ENCODE measurements around the gene RASA1. TPM values are rescaled to one million over a fixed set of nuclear protein-coding genes. Genes with fewer than 3 reads are reported as not detected.
"Not testable (repeated sequence)": the region's sequence is repeated elsewhere in the genome, so short reads cannot be mapped to it uniquely, and the experiment has no call there.

The RASA1 gene
- 33.4 TPM for total RNA-seq

DNA sequence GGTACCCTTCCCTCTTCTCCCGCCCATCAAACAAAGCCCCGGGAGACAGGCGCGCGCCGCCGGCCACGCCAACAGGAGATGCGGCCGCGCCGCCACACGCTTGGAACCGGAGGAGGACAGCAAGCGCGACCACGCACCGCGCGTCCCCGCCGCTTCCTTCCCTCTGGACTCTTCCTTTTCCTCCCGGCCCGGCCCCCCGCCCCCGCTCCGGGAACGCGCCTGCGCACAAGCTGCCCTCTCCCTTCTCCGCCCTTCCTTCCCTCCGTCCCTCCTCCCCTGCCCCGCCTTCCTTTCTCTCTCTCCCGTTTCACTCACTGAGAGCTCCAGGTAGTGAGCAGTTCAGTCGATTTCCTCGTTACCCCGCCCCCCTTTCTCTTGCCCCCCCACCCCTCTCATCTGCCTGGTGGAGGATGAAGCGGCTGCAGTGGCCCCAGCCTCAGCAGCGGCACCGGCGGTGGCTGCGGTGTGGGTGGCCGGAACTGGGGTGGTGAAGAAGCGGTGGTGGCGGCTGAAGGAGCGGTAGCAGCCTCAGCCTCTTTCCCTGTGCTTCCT is at the start of gene RASA1:
TSS of gene RASA1 (plus strand) at position 310 of the 552 bp plus-strand sequence. CDS start 569 bp downstream, outside the sequence.
- intact Hi-C loops (cut with DNase I), result no loop called here
- ATAC-seq, result peak; percentile 99

DNA sequence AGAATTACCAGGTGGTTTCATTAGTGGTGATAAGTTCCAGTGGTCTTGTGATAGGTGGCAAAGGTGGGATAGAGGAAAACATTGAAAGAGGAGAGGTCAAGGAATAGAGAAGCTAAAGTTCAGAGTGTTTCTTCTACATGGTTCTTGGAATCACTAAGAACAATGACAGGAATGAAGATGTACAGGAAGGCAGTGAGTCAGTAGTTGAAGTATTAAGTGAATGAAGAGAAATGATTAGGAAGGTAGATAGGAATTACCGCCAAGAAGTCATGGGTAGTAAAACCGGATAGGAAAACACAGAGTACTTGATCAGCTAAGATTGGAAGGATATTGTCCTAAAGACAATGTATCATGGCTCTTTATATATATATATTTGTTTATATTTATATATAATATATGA is 37.9 kb upstream of the RASA1 start:
- intact Hi-C loops (cut with DNase I), result no loop called here
- ATAC-seq (no peak), DNase-seq (ENCODE audit: low spot score) (no peak)

More for the DNA sequence above, at the start of gene RASA1:
- peak; percentile 99 for DNase-seq (ENCODE audit: low spot score)

DNA sequence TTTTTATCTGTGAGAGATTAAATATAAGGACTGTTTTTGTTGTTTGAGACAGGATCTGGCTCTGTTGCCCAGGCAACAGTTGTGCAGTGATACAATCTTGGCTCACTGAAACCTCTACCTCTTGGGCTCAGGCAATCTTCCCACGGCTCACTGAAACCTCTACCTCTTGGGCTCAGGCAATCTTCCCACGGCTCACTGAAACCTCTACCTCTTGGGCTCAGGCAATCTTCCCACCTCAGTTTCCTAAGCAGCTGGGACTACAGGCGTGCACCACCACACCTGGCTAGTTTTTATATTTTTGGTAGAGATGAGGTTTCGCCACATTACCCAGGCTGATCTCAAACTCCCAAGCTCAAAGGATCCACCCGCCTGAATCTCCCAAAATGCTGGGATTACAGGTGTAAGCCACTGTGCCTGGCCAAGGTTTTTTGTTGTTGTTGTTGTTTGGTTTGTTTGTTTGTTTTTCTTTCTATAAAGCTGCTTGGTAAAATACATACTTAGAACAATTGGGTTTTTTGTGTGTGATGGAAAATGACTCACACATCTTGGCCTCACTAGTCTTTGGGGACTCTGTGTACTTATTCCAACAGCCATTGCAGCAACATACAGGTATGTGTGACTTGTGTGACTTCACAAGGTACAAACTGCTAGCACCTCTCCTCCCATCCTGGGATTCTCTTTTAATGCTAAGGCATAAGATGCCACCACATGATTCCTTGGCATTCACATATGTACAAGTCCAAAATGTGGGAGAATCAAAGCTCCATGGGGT is 36.5 kb upstream of the RASA1 start:
- intact Hi-C loops (cut with DNase I), result no loop called here
- no peak for ATAC-seq
- no peak for DNase-seq (ENCODE audit: low spot score)

DNA sequence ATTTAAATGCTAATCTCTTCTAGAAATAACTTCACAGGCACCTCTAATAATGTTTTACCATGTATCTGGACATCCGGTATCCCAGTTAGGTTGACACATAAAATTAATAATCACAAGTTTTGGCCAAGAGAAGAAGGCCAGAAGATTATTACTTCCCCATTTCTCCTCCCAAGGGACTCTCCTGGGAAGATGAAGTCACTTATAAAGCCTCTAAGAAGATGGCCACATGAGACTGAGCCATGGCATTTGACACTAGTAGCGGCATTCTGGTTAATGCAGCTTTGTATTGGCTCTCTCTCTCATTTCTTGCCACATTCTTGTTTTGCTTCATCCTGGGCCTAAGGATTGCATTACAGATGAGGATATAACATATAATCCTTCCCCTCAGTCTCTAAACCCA is 34.5 kb upstream of the RASA1 start:
- intact Hi-C loops (cut with DNase I), result no loop called here
- ATAC-seq, result no peak
- no peak for DNase-seq (ENCODE audit: low spot score)

DNA sequence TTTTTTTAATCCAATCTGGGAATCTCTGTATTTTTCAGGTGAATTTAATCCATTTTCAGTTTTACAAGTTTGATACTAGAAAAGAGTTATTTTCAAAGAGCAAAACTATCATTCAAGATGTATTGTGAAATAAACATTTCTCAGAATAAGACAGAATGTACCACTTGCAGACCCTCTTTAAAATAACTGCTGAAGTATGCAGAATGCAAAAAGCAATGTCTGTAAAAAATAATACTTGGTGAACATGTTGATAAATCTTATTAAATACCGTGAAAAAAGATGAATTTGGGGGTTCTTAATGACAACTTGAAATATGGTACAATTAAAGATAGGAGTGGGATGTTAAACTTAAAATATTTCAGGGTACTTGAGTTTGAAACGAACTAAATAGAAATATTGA is 26.1 kb upstream of the RASA1 start:
- intact Hi-C loops (cut with DNase I), result no loop called here
- no peak for ATAC-seq
- DNase-seq (ENCODE audit: low spot score), result no peak

DNA sequence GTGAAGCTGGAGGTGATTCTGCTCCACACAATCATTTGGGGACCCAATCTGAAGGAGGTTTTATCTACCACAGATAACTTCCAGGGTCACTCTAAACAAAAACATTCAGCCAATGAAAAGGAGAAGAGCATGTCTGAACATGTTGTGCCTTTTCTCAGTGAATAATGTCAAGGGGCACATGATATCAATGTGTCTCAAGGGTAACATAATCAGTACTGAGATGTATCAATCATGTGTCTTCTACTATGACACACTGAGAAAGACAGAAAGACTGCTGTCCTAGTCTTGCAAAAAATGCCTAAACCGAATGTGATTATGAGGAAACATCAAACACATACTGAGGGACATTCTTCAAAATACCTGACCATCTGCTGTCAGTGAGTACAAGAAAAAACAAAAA is 25.4 kb upstream of the RASA1 start:
- DNase-seq (ENCODE audit: low spot score) (no peak), ATAC-seq (no peak)
- intact Hi-C loops (cut with DNase I), result no loop called here

DNA sequence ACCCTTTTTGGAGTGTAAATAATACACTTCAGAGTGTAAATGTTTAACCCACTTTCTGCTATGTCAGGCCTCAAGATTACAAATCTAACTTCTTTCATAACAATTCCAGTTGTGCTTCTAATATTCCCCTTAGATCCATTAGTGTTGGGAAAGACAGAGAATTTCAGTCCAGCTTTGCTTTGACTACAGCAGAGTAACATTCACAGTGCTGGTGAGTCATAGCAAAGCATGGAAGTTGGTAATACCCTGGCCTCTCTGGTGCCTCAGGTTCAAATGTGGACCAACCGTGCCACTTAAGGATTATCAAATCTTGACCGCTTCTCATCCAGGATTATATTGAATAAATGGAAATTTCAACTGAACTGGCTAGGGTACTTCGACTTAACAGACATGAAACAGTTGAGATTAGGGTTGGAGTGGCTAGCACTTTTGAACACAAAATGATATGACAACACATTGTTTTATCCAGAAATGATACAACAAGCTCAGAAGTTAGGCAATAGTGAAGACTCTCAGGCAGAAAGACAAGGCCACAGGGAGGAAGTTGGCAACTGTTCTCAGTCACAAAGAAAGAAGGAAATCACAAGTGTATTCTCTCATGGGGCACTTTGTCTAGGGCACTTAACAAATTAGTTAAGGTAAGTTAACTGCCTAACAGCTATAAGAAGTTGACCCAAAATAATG is 24.4 kb upstream of the RASA1 start:
- DNase-seq (ENCODE audit: low spot score) (no peak), ATAC-seq (peak; percentile 94)

DNA sequence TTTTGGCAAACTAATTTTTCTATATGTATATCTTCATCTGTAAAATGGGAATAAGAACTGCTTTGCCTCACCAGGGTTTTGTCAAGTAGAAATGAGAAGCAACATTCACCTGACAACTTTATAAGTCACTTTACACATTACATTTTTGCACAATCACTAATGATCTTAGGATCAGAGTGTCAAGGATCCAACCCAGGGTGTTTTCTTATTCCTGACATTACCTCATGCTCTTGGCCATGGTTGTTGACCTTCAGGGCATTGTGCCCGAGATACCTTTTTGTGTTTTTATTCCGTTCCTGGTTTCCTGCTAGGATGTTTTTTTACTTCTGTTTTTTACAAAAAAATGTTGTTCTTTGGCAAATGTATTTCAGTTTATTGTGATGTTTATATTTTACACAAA is 22.2 kb upstream of the RASA1 start:
- DNase-seq (ENCODE audit: low spot score) (no peak), ATAC-seq (no peak)
- intact Hi-C loops (cut with DNase I), result no loop called here

More for the DNA sequence above, 24.4 kb upstream of the RASA1 start:
- intact Hi-C loops (cut with DNase I), result no loop called here

DNA sequence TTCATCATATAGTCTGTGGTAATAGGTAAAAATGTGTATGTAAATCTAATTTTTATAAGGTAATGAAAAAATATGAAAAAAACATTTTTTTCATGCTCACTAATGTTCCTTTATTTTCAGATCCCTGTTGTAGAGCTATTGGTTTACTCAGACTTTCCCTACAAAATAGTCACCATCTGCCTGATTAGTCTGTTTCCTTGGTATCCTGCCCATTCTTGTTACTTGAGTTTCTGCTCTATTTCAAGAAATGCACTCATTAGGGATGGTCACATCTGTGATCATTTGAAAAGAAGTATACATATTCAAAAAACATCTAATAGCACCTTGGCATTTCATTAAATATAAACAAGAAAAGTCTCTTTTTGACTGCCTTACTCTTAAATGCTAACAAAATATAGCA is 21.6 kb upstream of the RASA1 start:
- intact Hi-C loops (cut with DNase I), result no loop called here
- DNase-seq (ENCODE audit: low spot score) (no peak), ATAC-seq (no peak)

DNA sequence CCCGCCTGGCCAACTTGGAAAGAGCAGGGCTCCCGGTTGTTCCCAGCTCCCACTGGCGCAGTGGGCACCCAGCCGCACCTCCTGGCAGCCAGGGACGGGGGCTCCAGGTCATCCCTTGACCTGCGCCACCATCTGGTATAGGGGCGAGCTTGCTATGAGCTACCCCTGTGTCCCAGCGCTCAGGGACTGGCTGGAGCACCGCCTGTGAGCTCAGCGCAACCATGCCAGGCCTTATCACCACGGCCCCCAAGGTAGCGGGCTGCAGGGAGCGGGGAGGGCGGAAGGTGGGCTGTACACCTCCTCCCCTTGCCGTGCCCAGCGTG is 15.4 kb upstream of the RASA1 start:
- intact Hi-C loops (cut with DNase I), result no loop called here
- ATAC-seq (peak; percentile 22), DNase-seq (ENCODE audit: low spot score) (no peak)

DNA sequence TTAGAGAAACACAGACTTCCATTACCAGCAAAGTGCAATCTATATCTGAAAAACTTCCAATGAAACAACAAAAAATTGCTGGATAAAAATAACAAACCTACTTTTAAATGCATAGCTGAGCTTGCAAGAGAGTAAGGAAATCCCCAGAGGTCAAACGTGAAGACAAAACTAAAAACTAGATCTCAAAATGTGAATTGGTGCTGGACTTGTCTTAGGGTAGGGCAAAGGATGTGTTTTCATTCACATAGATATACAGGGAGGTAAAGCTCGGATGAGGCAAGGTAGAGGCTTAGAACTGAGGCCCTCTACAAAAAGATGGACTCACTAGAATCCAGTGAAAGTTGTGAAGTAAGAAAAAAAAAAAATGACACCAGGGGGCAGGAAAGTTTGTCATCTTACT is 13.6 kb upstream of the RASA1 start:
- intact Hi-C loops (cut with DNase I), result no loop called here
- no peak for ATAC-seq
- no peak for DNase-seq (ENCODE audit: low spot score)

DNA sequence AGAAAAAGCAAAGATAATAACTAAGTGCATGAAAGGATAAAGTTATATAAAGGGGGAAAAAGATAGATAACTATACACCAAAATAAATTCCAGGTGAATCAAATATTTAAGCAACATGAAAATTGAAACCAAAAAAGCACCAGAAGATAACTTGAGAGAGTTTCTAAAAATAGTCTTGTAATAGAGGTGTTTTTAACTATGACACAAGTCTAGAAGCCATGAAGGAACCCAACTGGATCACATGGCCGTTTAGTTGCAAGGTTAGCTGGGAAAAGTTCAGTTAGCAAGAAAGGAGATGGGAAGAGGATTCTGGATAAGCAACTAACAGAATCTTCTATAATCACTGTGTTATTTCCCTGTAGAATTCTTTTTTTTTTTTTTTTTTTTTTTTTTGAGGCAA is 9.2 kb upstream of the RASA1 start:
- DNase-seq (ENCODE audit: low spot score), result no peak
- intact Hi-C loops (cut with DNase I), result no loop called here
- no peak for ATAC-seq

DNA sequence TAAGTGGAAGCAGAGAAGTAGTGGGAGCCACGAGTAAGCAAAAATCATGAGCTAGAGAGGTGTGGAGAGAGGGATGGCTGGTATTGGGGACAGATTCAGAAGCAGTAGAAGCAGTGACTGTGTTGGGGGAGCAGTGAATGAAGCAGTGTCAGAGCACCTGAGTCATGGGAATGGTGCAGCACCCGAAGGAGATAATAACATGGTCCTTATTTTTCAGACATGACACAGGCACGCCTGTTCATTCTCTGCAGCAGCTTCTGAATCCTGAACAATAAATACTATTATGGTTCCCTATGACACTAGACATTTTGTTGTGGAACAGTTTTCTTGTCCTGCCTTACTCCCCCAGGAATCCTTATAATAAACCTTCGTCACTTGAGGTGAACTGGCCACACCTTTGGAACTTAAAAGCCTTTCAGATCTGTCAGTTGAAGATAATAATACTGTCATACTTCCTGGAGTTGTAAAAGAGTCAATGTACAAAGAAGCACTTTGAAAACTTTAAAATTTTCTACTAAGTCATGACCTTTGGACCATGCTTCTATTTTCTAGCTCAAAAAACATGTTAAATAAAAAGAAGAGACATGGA is 7.0 kb upstream of the RASA1 start:
- DNase-seq (ENCODE audit: low spot score), result no peak
- intact Hi-C loops (cut with DNase I), result loop anchor here (5.0 kb wide), 1 partner anchor 188 kb away; no protein-coding TSS in a partner anchor
- ATAC-seq, result no peak

DNA sequence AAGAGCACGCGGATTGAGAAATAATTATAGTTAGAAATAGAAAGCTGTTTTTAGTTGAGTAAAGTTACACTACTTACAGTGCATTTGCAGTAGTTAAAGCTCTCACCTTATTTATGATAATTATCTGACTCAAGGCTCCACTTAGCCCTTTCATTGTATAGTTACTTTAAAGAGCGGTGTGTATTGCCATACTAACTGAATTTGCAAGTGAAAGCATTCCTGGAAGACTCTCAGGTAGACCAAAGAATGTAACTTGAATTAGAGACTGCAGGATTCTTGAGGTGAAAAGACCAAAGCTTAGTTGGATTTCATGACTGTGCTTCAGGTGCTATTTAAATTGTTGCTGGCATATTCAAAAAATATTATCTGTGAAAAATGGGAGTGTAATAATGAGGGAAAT is 4.2 kb upstream of the RASA1 start:
- DNase-seq (ENCODE audit: low spot score) (no peak), ATAC-seq (no peak)
- intact Hi-C loops (cut with DNase I), result loop anchor here (5.0 kb wide), 1 partner anchor 191 kb away; no protein-coding TSS in a partner anchor

DNA sequence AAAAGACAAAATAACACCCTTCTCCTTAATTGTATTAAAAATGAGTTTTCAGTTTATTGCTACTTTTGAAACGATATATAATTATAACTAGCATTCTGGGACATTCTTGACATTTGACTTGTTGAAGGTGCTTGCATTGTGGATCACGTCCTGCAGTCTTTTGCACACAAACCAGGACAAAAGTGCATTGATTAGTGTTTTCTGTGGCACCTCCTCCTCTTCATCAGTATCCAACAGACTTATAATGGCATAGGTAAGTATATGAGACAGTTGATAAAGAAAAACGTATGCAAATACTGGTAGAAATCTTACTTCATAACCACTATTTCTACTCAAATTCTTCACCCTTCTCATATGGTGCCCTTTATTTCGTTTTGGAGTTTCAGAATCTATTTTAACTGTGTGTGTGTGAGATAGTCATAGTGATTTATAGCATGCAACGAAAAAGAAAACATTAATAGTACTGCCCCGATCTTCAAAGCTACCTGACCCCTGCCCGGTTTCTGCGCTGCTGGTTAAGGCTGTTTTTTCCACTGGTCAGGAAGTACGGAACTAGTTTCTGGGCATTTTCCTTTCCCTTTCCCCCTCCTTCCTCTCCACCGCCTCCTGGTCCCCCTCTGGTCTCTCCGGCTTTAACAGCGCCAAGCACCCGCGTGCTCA is 639 bp upstream of the RASA1 start:
- intact Hi-C loops (cut with DNase I), result no loop called here
- no peak for DNase-seq (ENCODE audit: low spot score)
- ATAC-seq, result no peak

DNA sequence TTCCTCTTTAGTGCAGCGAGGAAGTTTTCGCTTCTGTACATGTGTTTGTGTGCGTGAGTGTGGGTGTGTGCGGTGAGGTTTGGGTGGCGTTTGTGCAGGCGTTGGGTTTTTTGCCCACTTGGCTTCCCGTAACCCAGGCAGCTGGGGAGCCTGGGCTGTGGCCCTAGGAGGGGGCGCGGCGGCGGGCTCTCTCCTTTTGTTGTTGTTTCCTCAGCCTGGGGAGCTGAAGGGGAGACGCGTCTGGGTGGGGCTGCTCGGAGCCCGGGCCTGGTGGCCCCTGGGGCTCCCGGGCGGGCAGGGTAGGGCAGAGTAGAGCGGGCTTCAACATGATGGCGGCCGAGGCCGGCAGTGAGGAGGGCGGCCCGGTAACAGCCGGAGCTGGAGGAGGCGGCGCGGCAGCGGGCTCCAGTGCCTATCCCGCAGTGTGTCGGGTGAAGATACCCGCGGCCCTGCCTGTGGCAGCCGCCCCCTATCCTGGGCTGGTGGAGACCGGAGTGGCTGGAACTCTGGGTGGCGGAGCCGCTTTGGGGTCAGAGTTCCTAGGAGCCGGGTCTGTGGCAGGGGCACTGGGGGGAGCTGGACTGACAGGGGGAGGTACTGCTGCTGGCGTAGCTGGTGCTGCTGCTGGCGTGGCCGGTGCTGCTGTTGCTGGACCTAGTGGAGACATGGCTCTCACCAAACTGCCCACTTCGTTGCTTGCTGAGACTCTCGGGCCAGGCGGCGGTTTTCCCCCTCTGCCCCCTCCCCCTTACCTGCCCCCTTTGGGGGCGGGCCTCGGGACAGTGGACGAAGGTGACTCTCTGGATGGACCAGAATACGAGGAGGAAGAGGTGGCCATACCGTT is 665 bp downstream of the RASA1 start:
- DNase-seq (ENCODE audit: low spot score), result peak; percentile 80
- peak; percentile 82 for ATAC-seq
- intact Hi-C loops (cut with DNase I), result no loop called here

DNA sequence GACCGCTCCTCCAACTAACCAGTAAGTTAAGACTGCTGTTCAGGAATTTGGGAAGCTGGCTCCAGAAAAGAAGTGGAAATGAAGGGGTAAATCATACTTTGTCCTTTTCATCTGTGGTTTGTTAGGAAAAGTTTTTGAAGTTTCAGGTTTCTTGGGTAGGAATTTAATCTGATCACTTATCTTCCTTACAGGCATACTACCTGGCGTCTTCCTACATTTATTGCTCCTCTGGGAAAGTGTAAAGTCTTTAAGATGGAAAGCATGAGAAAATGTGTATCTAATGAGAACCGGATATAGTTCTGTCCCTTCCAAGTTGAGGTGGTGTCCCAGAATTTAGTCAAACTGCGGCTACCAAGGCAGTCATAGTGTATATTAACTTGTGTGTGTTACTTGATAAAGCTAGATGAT is 1.3 kb downstream of the RASA1 start:
- DNase-seq (ENCODE audit: low spot score) (no peak), ATAC-seq (no peak)
- intact Hi-C loops (cut with DNase I), result no loop called here

DNA sequence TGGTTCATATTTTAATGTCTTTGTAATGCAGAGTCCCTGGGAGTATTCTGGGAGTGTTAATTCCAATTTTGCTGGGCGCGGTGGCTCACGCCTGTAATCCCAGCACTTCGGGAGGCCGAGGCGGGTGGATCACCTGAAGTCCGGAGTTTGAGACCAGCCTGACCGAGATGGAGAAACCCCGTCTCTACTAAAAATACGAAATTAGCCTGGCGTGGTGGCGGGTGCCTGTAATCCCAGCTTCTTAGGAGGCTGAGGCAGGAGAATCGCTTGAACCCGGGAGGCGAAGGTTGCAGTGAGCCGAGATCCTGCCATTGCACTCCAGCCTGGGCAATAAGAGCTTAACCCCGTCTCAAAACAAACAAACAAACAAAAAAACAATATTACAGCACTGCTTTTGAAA is 3.2 kb downstream of the RASA1 start:
- intact Hi-C loops (cut with DNase I); DNase-seq (ENCODE audit: low spot score): not testable (repeated sequence)

DNA sequence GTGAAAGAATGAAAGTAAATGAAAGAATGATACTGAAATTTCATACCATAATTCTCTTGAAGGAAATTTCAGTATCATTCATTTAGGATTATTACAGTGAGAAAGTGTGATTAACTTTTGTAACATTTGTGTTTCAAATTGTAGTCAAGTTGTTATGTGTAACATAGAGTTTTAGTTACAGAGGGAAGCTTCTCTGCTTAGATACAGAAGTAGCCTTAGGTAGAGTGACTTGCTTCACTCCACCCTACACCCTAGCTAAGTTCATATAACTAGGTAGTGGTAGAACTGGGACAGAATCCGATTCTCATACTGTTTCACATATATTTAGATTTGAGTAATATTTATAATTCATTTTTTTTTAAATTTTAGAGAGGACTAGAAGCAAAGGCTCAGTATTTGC is 9.0 kb downstream of the RASA1 start:
- intact Hi-C loops (cut with DNase I), result no loop called here
- DNase-seq (ENCODE audit: low spot score) (no peak), ATAC-seq (no peak)

More for the DNA sequence above, 3.2 kb downstream of the RASA1 start:
- ATAC-seq, result not testable (repeated sequence)
